ENCODE results near the gene AHDC1.
A peak's percentile ranks its signal among the peaks of the same experiment; 100 is the strongest.
"Not testable (repeated sequence)": the region's sequence is repeated elsewhere in the genome, so short reads cannot be mapped to it uniquely, and the experiment has no call there.

Gene AHDC1

DNA sequence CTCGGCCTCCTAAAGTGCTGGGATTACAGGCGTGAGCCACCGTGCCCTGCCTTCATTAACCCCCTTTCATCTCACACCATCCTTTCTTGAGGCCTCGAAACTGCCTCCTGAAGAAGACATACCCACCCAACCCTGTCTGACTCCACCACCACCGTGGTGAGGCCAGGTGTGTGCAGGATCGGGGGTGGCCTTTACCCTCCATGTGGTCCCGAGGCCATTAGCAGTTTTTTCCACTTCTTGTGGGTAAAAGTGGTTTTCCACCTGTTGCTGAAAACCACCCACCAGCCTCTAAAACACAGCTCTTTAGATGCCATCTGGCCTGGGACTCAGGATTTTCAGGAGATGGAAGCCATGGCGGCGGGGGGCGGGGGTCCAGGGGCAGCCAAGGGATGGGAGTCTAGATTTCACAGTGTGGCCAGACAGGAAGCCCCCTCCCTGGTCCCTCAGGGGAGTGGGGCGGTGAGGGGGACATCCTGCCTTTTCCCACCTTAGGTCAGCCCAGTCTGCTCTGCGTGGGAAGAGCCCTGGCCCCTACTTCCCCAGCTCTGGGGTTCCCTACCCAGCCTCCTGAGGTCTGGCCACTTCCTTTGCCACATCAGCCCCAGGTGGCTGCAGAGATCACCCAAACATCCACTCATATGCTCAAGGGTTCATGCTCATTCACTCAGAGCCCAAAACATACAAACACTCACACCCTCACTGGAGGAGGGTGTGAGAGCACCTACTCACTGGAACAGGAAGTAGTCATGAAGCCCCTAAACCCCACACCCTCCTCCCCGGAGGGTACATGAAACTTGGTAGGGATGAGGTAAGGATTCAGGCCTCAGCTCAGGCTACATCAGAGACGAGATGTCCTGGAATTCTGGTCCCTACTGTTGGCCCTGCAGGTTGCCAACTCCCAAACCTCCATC, 28.7 kb upstream of the AHDC1 start:
- no peak for DNase-seq

DNA sequence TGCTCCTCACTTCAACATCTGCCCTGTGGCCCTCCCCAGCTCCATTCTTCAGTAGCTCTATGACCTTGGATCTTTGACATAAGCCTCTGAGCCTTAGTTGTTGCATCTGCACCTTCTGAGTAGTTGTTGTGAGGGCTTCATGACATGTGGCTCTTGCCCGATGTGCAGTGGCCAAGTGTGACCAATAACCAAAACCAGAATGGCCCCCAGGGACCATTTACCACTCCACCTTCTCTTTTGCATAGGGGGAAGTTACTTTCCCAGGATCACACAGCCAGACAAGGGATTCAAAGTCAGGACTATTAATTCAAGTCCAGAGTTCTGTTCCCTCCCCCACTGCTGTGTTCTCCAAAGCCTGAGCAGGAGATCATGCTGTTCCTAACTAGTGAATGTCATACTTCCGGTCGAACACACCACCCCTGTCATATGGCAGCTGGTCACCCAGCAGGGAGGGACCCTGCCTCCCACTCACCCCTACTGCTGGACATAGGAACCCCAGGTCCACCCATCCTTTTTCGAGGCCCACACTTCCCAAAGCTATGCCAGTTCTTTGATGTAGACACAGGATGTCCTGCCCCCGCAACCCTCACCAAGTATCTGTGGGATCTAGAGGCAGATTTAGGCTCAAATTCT, 27.0 kb upstream of the AHDC1 start:
- no peak for DNase-seq

DNA sequence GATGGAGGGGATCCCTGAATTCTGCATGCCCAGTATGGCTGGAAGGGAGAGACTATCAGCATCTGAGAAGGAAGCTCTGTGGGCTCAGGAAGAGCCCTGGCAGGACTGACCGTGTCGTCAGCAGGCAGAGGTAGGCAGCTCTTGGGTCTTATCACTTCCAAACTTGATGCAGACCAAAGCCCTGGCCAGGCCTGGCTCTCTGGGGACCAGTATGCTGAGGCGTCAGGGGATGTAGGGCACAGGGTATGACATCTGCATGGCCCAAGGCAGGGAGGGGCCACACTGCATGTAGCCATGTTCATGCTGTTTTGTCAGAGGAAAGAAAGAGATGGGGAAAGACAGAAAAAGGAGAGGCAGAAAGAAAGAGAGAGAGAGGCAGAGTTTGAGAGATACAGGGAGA, 24.8 kb upstream of the AHDC1 start:
- DNase-seq, result no peak

DNA sequence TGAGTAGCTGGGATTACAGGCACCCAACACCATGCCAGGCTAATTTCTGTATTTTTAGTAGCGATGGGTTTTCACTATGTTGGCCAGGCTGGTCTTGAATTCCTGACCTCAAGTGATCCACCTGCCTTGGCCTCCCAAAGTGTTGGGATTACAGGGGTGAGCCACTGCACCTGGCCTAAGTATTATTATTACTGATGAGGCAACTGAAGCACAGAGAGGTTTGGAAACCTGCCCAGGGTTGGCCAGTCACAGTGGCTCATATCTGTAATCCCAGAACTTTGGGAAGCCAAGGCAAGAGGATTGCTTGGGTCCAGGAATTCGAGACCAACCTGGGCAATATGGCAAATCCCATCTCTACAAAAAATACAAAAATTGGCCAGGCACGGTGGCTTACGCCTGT, 23.8 kb upstream of the AHDC1 start:
- not testable (repeated sequence) for DNase-seq

DNA sequence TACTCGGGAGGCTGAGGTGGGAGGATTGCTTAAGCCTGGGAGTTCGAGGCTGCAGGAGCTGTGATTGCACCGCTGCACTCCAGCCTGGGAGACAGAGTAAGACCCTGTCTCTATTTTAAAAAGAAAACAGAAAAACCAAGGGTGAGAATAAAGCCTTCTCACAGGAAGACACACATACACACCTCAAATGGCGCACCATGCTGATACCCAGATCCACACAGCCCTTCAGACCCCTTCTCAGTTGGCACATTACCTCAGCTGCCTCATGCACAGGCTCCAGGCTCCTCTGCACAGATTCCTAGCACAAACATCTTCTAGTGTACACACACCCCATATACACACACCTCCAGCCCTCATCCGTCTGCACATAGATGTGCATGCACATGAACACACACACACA, 23.1 kb upstream of the AHDC1 start:
- DNase-seq, result no peak

DNA sequence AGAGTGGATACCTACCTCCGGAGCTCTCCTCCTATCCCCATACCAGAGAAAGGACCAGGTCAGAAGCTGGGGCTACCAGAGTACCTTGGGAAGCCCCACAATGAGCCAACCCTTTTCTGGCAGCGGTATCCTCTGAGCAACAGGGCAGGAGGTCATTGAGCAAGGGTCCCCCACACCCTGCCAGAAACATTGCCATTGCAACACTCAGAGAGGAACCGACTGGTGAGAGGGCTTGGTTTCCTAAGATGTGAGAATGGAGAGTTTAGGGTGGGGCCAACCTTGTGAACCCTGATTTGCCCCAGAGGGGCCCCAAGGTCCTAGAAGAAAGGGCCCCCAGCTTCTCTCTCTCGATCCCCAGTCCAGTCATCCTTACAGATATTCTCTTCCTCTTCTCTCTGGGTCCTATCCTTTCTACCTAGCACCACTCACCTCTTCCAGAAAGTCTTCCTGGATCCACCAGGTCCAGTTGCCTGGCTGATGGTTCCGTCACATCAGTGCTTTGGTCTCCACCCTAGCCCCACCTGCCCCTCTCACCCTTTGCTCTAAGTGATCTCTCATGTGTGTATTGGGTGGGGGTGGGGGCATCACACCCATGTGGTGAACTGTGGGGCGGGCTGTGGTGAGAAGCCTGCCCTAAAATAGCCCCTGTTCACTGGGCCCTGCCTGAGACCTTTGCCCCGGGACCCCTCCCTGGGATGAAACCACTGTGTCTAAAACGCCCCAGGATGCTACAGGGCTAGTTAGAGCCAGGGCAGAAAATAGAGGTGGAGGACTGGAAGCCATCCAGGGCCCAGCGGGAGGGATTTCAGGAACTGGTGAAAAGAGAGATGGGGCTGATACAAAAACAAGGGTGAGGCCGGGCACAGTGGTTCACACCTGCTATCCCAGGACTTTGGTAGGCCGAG, 22.3 kb upstream of the AHDC1 start:
- no peak for DNase-seq

DNA sequence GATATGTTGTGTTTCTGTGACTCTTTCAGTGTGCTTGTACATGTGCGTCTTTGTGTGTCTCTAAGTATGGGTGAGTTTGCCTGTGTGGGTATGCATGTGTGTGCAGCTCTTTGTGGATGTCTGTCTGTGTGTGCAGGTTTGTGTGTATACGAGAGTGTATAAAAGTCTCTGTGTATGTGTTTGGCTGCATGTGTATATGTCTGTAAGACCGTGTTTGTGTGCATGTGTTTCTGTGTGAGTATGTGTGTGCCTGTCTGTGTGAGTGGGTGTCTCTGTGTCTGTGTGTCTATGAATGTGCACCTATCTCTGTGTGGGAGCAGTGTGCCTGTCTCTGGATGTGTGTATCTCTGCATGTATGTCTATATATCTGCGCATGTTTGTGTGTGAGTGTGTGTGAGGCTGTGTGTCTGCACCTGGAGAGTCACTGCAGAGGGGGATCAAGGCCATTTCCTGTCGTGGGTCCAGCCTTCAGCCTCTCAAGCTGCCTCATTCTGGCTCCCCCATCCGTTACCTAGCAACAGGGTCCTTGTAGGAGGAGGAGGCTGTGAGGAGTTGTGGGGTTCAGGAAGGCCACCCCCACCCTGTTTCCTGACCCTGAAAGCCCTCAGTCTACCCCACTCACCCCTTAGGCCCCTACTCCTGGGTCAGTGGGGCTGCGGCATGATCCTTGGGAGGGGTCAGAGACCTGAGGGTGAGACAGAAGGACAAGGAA, 20.7 kb upstream of the AHDC1 start:
- peak; percentile 34 for DNase-seq

DNA sequence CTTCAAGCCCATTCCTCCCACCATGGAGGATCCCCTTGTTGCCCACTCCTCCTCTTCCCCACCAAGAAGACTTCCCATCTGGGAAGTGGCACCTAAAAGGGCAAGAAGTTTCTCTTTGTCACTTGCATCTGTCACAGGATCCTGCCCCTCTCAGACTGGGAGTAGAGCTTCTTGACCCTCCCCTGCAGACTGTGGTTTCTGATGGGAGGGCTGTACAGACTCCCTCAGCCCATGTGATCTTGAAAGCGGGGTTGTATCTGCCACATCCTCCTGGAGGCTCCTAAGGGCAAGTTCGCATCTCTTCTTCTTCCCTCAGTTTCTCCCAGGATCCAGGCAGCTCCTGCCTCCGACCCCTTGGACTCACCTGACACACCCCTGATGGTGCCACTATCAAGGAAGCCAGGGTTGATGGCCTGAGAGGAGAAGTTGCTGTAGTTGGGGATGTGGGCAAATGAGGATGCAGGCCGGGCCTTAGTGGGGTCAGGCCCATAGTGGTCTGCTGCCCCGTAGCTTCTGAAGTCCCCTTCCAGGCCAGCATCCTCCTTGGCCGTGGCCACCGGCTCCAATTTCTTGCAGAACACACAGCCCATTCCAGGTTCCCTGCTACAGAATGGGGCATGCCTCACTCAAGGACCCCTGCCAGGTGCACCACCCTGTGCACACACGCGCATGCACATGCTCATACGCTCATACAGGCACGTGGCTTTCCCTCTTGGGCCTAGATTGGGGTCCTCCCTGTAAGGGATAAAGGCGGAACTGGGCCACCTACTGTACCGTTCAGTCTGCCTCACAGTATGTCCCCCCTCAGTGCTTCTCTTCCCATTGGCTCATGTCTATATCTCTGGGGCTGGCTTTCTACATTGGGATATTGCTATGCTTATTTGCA, 19.6 kb upstream of the AHDC1 start:
- no peak for DNase-seq

DNA sequence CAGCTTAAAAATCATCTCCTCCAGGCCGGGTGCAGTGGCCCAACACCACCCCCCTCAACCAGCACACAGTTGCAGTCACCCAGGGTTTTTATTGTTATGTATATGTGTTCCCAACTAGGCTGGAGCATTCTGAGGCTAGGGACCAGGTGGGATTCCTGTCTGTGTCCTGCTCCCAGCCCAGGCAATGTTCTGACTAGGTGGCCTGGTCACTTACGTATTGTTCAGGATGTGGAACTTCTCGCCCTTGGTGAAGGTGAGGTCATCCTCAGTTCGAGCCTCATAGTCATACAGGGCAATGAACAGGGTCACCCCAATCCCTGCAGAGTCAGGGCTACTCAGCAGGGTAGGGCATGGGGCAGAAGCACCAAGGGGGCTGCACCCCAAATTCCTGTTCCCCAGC, 18.9 kb upstream of the AHDC1 start:
- no peak for DNase-seq

DNA sequence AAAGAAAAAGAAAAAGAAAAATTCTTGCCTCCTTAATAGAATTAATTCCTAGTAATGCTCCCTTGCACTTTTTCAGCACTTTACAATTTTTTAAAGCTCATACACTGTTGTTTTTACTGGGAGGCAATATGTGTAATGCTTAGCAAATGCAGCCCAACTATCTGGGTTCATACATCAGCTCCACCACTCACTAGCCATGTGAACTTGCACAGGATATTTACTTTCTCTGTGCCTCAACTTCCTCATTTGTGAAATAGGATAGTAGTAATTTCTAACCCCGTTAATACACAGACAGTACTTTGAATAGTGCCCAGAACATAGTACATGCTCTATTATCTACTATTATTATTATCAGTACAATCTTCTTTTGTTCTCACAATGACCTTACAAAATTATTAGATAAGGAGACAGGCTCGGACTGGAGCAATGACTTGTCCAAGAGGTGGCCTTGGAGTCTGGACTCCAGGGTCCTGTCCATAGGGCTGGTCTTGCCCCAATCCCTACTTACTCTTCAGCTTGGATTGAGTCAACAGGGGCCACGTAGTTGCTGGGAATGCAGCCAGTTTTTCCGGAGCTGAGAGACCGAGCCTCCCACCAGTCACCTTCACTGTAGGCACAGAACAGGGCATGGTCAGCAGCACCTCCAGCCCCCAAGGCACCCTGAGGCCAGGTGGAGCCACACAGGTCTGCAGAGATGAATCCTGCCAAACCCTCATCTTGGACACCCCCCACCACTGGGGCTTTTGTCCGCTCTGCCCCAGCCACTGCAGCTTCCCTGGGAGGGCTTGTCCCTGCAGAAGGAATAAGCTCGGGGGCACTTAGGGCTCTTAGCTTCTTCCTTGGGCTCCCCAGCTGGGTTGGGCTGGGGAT, 17.3 kb upstream of the AHDC1 start:
- DNase-seq, result no peak

DNA sequence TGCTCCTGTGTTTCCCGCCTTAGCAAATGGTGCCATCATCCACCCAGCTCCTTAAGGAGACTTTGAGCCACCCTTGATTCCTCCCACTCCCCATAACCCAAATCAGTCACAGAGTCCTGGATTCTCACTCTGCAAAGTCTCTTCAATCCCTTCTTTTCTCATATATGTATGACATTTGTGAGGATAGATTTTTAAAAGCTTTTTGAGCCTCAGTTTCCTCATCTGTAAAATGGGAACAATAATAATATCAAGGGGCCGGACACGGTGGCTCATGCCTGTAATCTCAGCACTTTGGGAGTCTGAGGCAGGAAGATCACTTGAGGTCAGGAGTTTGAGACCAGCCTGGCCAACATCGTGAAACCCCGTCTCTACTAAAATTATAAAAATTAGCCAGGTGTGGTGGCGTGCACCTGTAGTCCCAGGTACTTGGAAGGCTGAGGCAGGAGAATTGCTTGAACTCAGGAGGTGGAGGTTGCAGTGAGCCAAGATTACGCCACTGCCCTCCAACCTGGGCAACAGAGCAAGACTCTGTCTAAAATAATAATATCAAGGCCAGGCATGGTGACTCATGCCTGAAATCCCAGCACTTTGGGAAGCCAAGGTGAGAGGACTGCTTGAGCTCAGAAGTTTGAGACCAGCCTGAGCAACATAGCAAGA, 16.0 kb upstream of the AHDC1 start:
- DNase-seq, result not testable (repeated sequence)

DNA sequence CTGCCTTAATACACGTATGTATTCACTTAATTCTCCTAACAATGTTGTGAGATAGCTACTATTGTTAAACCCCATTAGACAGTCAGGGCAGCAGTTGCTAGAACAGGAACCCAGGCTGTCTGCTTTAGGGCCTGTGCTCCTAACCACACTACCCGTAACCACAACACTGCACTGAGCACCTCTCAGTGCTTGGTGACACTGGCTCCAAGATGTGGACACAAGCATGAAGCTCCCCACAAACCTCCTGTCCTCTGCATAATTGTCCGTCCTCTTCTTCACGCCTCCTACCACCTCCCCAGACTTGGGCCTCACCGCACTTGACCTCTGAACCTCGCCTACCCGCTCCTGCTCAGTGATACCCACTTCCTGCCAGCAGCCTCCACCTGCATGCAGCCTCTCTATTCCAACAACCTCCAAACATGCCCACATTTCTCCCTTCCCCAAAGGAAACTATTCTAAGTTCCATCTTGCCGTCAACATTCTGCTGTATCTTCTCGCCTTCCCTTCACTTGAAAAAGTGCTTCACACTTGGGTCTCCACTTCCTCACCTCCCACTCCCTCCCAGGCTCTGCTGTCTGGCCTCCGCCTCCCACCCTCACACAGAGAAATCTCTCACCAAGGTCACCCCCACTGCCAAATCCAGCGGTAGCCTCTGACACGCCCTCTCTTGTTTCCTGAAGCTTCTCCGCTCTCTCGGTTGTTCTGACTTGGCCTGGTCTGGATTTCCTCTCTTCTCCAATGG, 14.6 kb upstream of the AHDC1 start:
- no peak for DNase-seq

DNA sequence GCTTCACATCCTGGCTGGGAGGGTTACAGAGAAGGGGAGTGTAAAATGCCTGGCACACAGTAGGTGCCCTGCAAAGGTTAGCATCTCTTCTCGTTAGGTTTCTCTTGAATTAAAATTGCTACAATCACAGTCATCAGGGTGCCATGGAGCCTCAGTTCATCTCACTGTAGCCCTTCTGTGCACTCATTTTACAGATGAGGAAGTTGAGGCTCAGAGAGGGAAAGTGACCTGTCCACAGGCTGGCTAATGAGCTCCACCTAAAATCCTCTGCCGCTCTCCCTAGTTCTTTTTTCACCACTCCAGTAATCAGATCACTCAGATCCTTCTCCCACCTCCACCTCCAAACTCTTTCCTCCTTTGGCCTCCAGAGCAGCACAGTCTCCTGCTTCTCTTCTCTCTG, 13.5 kb upstream of the AHDC1 start:
- DNase-seq, result no peak

DNA sequence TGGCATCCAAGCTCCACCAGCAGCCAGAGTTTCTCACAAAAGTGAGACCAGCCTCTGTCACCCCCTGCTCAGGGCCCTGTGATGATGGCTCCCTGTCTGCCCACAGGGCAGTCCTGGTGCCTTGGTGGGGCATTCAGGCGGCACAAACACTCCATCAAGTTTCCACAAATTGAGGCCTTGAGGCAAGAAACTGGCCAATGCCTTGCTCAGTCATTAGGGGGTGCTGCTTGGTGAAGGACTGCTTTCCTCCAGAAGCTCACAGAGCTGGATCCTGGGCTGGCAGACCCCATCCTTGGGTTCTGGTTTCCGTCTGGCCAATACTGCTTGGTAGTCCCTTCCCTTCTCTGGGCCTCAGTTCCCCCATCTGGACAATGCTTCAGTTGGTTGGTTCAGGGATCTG, 12.5 kb upstream of the AHDC1 start:
- DNase-seq, result no peak

DNA sequence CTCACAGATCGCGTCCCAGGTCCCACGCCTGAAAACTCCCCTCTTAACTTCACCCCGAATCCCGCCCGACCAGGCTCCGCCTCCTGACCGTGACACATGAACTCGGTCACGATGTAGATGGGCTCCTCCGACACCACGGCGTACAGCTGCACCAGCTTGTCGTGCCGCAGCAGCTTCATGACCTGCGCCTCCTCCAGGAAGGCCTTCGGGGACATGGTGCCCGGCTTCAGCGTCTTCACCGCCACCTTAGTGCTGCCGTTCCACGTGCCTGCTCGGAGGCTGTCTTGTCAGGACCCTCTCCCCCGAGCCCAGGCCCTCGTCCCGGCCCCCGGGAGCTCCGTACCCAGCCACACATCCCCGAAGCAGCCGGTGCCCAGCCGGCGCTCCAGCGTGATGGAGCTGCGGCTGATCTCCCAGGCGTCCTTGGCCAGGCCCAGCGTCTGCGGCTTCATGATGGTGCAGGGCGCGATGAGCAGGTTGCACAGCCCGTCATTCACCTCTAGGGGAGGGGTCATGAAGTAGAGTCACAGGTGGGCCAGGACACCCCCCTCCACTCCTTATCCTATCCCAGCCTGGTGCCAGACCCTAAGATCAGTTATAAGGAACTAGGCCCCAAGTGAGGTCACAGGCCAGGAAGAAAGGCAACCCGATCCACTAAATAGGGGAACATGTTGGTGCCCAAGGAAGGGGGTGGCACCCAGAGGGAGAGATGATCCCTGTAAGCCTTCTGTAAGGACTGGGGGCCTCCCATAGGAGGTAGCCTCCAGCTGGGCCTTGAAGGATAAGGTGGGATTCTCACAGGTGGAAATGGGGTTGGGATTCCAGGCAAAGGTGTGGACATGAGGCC, 11.6 kb upstream of the AHDC1 start:
- no peak for DNase-seq

DNA sequence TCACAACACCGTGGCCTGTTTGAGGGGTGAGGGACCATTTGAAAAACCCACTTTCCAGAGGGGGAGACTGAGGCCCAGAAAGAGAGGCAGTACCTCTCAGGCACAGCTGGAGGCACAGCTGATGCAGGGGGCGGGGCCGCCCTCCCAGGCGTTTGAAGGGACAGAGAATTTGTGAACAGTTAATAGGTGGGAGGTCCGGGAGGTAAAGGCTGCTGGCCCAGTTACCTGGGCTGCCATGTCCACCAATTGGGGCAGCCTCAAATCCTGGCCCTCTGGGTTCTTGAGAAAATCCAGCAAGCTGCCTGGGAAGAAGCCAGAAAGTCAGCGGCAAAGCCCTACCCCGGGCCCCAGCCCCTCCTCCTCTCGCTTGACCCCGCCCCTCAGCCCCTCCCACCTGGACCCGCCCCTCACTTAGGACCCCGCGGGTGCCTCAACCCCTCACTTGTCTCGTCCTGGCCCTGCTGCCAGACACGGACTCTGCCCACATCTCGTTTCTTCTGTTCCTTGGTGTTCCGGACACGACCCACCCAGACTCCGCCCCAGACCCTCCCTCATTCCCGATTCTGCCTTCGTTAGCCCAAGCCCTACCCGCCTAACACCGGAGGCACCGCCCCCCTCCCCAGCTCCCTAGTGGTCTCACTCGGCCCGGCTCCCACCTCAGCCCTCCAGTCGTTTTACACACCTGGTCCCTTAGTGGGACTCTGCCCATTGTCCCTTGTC, 10.8 kb upstream of the AHDC1 start:
- no peak for DNase-seq

DNA sequence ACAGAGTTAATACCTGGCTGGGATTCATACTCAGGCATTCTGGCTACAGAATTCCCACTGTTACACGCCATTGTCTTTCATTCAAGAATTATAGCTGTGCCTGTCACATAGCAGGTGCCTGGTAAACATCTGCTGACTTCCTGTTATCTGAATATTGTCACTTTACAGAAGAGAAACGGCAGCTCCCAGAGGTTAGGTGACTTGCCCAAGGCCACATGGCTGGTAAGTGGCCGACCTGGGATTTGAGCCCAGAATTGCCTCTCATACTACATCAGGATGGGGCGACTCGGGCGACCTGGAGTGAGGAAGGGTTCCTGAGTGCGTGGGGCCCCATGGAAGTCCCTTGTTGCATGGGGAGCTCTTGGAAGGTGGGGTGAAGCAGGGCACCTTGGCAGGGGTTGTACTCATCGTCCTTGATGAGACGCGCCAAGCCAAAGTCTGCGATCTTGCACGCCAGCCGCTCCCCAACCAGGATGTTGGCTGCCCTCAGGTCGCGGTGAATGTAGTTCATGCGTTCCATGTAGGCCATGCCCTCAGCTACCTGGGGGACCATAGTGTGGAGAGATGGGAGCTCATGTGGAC, 10.2 kb upstream of the AHDC1 start:
- DNase-seq, result no peak

Data from NCI-H510A treated with DMSO at 0.1 percent for 48 hours (cell line).